Kidney (tissue), 14 donors: ENCODE data around the gene SLC43A3. TPM values are rescaled to one million over a fixed set of nuclear protein-coding genes. Genes with fewer than 3 reads are reported as not detected.

Source experiments
- DNase-seq, 5 donors: peaks; one replicate each; pipeline ENCODE4 v3.0.0-alpha.2; 2013 to 2020
- FAIRE-seq: peaks from 2 replicates; lab custom pipeline; 2012; peaks lifted over from hg19 to GRCh38; lab: Jason Lieb, UNC
- H3K27ac ChIP-seq, 2 donors: one replicate each; pipeline ENCODE4 v1.7.0; 2013; ENCODE audit warnings: low read depth in 2 of 2, low read length in 2 of 2, inconsistent platforms in 1 of 2
- H3K27me3 ChIP-seq: one replicate; pipeline ENCODE4 v1.7.1; 2013; ENCODE audit warnings: low read length, inconsistent platforms; ENCODE audit not compliant: control insufficient read depth, insufficient read depth
- H3K36me3 ChIP-seq, 3 donors: one replicate each; pipeline versions ENCODE4 v1.7.0 to v1.7.1; 2013; ENCODE audit warnings: low read length in 3 of 3, control low read depth in 1 of 3, inconsistent platforms in 1 of 3; ENCODE audit not compliant: insufficient read depth in 3 of 3, control insufficient read depth in 2 of 3
- H3K4me1 ChIP-seq, 3 donors: one replicate each; pipeline versions ENCODE4 v1.7.0 to v1.7.1; 2013; ENCODE audit warnings: low read length in 3 of 3, inconsistent platforms in 1 of 3, low read depth in 1 of 3; ENCODE audit not compliant: control insufficient read depth in 2 of 3, insufficient read depth in 2 of 3
- H3K4me3 ChIP-seq, 3 donors: one replicate each; pipeline versions ENCODE4 v1.7.0 to v1.8.1; 2013; ENCODE audit warnings: low read length in 3 of 3, control low read depth in 1 of 3, inconsistent platforms in 1 of 3
- H3K9ac ChIP-seq, 3 donors: one replicate each; pipeline versions ENCODE4 v1.7.0 to v1.7.1; 2013; ENCODE audit warnings: low read length in 3 of 3, control low read depth in 1 of 3, inconsistent platforms in 1 of 3
- H3K9me3 ChIP-seq, 3 donors: one replicate each; pipeline versions ENCODE4 v1.7.0 to v1.7.1; 2013; ENCODE audit warnings: low read length in 3 of 3, control low read depth in 1 of 3, inconsistent platforms in 1 of 3; ENCODE audit not compliant: control insufficient read depth in 2 of 3, insufficient read depth in 1 of 3
- intact Hi-C: fragments of 100-400 bp; cut with DNase I; formaldehyde crosslinking; loops from one replicate; pipeline ENCODE4 v1.11.1; 2022
- polyA plus RNA-seq: library from polyadenylated mRNA; stranded (reverse); fragments of 350-450 nt; fragmentation: Illumina TruSeq; extraction: RNeasy Lipid Tissue Mini Kit (QIAGEN cat#74804); gene quantifications from one replicate; pipeline ENCODE4 v1.2.3, GENCODE V29; 2014; ENCODE audit warnings: low read depth, low replicate concordance; ENCODE audit not compliant: insufficient read depth
- total RNA-seq: library from RNA; stranded (reverse); fragmentation: NEBNext Ultra II Directional; extraction: Animal tissue kit (Norgen Biotek cat#: 25700); gene quantifications from one replicate; pipeline ENCODE4 v1.2.1, GENCODE V29; 2021
- TF ChIP-seq, protein P1 (sequence below): IDR thresholded peaks from 3 replicates; pipeline ENCODE4 v1.5.1; 2012; ENCODE audit warnings: mild to moderate bottlenecking, moderate library complexity, borderline replicate concordance; ENCODE audit not compliant: insufficient read depth; ENCODE audit errors: extremely low read depth
- donor health status: control.
- donor health status: control.
- donor health status: control.
- donor health status: control.
- donor health status: control.
- donor health status: DM: yes; HTN: yes; CAD: no.
- donor health status: Normal renal cell carcinoma (clear cell type).

The SLC43A3 gene
- total and polyA plus RNA-seq, 2 donors from 2014 or later, result 6.0 to 39.8 TPM

DNA sequence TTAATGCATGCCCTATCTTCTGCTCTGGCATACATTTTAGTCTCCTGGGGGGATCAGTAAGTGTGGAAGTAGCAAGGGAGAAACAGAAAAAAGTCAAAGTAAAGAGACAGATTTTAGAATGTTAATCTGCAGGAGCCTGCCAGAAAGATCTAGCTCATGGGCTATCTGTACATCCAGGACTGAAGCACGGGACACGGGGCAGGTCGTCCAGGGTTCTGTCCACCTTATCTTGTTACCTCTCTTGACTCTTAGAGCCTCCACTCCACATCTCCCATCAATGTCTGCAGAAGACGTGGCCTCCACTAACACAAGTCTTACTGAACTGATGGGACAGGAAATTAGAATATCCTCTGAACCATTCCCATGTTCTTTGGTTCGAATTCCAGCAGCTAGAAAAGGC, 1.7 kb upstream of the SLC43A3 start:
- peaks cover 4 to 20% (median 11%) of the 10 kb centered on the region in 3 donors for H3K4me1 ChIP-seq
- H3K36me3 ChIP-seq, result no peaks in the 10 kb centered on the region
- FAIRE-seq (no peak), DNase-seq (no peak)
- H3K27me3 ChIP-seq, result no peaks in the 10 kb centered on the region
- H3K4me3 ChIP-seq, result no peak overlapping the region
- no peak overlapping the region for H3K9ac ChIP-seq
- TF ChIP-seq, protein P1, sequence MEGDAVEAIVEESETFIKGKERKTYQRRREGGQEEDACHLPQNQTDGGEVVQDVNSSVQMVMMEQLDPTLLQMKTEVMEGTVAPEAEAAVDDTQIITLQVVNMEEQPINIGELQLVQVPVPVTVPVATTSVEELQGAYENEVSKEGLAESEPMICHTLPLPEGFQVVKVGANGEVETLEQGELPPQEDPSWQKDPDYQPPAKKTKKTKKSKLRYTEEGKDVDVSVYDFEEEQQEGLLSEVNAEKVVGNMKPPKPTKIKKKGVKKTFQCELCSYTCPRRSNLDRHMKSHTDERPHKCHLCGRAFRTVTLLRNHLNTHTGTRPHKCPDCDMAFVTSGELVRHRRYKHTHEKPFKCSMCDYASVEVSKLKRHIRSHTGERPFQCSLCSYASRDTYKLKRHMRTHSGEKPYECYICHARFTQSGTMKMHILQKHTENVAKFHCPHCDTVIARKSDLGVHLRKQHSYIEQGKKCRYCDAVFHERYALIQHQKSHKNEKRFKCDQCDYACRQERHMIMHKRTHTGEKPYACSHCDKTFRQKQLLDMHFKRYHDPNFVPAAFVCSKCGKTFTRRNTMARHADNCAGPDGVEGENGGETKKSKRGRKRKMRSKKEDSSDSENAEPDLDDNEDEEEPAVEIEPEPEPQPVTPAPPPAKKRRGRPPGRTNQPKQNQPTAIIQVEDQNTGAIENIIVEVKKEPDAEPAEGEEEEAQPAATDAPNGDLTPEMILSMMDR, result no peak
- no peaks in the 10 kb centered on the region for H3K9me3 ChIP-seq
- intact Hi-C loops, result no loop called here
- no peak overlapping the region for H3K27ac ChIP-seq

DNA sequence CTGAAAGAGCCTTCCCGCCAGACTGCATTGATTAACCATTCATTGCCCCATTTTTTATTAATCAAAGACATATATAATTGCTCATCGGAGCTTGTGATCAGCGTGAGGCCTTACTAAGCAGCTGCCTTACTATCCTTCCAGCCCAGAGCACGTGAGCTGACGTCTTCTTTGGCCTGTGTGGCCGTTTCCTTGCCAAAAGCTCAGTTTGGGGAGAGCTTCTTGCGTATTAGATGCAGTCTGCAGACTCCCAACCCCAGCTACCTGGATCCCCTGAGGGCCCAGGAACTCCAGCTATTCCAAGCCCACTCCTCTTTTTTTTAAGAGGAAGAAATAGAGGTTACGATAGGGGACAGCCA, 784 bp upstream of the SLC43A3 start:
- FAIRE-seq (no peak), DNase-seq (no peak)
- Histone ChIP-seq H3K4me1 (peaks cover 4 to 22% (median 11%) of the 10 kb centered on the region in 3 donors), H3K4me3 (no peak overlapping the region), H3K9ac (no peak overlapping the region), H3K27ac (peak overlapping the region; percentile 47 to 80), H3K9me3 (no peaks in the 10 kb centered on the region), H3K27me3 (no peaks in the 10 kb centered on the region), H3K36me3 (no peaks in the 10 kb centered on the region)
- TF ChIP-seq, protein P1, result no peak
- intact Hi-C loops, result no loop called here

DNA sequence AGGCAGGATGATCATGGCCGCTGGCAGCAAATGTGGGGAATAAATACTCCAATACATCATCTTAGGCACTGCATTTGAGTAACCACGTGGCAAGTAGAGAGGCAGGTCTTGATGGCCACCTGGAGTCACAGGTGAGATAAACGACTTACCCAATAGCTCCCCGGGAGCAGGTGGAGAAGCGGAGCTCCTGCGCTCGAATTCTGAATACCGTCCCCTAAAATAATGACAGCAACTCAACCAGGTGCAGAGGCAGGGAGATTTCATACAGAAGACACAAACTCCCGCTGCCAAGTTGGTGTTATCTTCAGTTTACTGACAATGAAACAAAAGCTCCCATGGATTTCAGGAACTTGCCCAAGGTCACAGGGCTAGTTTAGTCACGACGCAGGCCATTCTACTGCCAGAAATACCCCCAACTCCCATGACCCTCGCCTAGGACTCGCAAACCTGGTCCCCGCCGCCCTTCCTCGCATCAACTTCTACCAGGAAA, 437 bp downstream of the SLC43A3 start:
- peak overlapping the region; percentile 13 to 39 (median 35) for H3K9ac ChIP-seq
- no peaks in the 10 kb centered on the region for H3K36me3 ChIP-seq
- H3K4me3 ChIP-seq, result peak overlapping the region; percentile 2 to 52 (median 49)
- no peak for FAIRE-seq
- intact Hi-C loops, result no loop called here
- peak in 1 of 5 donors; percentile 17 for DNase-seq
- no peaks in the 10 kb centered on the region for H3K9me3 ChIP-seq
- H3K4me1 ChIP-seq, result peaks cover 4 to 22% (median 11%) of the 10 kb centered on the region in 3 donors
- TF ChIP-seq, protein P1, result no peak
- peak overlapping the region; percentile 47 to 71 for H3K27ac ChIP-seq
- no peaks in the 10 kb centered on the region for H3K27me3 ChIP-seq
